HTR-8/SVneo (cell line): Measurements from ENCODE around the gene SOCS7.

ENCODE experiments used
- DNase-seq: peaks from one replicate; pipeline ENCODE4 v3.0.0; 2011; ENCODE audit warnings: low spot score, mixed read lengths; ENCODE audit not compliant: insufficient read length
- FAIRE-seq: peaks from 2 replicates; lab custom pipeline; 2011; peaks lifted over from hg19 to GRCh38; lab: Jason Lieb, UNC

The SOCS7 gene

DNA sequence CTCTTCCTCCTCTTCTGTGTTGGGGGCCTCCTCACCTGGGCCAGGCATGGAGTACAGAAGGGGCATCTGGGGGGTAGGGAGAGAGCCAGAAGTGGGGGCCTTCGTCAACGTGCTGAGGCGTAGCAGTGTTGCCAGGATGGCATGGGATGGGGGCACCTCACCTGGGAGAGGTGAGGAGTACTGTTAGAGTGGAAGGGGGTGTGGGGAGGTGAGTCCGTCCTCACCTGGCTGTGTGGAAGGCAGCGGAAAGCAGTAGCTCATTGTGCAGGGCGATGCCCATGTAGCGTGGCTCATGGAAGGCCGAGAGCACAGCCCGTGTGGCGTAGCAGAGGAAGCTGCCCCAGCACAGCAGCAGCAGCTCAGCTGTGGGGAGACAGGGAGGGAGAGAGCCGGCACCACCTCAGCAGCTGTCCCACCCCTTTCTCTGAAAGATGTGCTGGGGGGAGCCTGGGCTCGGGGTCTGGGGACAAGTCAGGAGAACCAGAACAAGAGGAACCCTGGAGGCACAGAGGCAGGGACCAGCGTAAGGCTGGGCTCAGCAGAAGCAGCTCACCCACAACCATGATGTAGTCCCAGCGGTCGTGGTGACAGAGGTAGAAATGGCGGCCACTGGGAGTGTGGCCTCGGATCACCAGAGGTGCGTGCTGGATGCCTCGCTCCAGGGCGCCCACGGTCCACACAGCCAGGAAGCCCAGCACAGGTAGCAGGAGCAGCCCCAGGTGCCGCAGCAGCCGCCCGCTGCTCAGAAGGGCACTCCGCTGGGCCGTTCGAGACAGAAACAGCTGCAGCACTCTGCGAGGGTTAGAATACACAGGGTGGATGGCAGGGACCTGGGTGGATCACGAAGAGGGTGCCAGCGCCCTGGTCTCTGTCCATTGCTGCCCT lies 16.9 kb upstream of the SOCS7 start:
- FAIRE-seq, result no peak

DNA sequence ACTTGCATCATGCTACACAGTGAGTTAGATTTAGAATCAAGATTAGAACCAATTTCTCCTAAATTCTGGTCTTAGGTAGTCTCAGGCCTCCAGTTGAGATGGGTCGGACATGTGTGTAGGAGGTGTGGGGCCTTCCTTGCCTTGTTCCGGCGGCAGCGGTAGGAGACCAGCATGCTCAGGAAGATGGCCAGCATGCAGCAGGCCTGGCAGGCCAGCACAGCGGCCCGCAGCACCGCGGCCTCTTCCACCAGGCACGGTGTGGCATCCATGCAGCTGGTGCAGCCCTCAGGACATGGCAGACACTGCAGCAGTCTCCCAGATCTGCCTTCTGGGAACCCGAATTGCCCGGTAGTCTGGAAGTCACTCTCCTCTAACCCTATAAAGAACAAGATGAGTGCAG lies 14.8 kb upstream of the SOCS7 start:
- FAIRE-seq, result no peak
- DNase-seq, result no peak

More for the DNA sequence above, 16.9 kb upstream of the SOCS7 start:
- no peak for DNase-seq

- FAIRE-seq (no peak), DNase-seq (no peak)
Observed at GRCh38 chr17:38338053-38338452, 13.6 kb upstream of the SOCS7 start.

DNA sequence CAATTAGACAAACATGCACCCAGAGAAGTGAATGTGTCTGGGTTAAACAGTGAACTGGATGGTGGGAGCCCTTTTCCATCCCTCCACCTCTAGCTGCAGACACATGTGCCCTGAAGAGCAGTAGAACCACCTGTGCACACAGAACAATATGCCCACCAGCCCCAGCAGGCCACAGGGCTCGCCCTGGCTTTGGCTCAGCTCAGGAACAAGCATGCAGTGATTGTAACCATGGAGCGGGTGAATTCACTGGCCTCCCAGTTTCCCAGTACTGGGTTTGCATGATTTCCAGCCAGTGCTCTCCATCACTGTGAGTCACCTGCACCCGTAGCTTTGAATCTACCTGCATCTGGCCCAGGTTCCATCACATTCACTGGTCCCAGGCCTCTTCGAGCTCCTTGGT lies 13.1 kb upstream of the SOCS7 start:
- no peak for FAIRE-seq
- no peak for DNase-seq

DNA sequence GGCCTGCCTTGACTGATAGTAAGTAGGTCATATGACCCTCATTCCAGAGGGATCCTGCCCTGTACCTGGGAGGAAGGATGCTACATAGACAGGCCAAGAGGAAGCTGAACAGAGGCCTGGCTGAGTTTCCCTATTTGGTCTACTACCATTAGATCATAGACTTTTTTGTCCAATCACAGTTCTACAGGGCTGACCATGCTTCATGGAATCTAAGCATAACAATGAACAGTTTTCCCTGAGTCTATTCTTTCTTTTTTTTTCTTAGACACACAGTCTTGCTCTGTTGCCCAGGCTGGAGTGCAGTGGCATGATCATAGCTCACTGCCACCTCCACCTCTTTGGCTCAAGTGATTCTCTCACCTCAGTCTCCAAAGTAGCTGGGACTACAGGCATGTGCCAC lies 11.8 kb upstream of the SOCS7 start:
- DNase-seq (no peak), FAIRE-seq (no peak)

DNA sequence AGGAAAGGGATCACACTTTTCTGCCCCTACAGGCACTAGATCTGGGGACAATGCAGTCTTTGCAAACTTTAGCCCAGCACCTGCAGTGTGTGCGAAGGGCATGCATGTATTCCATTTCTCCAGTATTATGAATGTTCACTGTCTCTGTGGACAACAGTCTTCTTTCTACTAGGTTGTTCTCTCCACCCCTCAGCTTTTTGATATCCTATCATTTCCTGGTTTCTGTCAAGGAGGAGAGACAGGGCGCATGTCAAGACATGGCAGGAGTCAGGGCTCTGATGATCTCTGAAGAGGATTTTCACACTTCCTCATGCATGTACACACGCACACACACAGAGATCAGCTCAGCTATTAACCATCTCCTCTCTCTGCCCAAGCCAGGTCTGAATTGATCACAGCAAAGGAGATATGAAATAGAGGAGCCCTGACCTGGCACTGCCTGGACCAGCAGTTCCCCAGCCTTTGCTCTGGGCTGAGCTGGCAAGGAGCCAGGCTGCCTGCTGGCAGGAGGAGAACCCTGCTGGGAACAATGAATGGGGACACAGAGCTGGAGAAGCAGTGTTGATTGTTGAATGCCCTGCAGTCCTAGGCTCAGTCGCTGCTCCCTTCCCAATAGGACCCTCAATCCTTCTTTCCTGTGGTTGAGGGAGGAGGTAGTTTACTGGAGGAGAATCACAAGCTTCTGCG lies 10.5 kb upstream of the SOCS7 start:
- no peak for FAIRE-seq
- no peak for DNase-seq

DNA sequence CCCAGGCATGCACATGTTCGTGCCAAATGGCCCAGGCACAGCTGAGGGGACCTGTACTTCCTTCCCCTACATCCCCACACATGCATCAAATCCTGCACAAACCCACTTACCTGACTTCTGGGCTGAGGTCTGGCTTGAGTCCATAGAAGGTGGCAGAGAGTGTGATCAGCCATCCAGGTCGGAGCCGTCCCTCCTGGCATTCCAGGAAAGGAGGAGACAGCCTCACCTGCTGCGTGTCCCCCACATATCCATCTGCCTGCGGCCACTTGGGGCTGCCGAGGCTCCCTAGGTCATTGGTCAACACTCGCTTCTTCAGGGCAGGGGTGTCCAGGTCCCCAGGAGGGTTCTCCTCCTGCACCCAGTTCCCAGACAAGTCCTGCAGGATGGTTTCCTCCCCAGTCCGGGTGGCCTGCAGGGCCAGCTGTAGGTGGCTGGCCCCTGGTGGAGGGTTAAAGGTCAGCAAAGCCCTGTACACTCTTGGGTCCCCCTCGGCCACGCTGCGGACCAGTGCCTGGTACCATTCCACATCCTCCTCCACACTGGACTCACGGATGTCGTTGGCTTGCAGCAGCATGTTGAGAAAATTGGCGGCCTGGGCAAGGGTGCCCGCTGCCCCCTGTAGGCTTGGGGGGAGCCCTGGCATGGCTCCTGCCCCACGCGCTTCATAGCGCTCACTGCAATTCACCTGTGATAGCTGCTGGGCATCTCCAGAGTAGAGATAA lies 8.6 kb upstream of the SOCS7 start:
- DNase-seq (no peak), FAIRE-seq (no peak)

GRCh38 chr17:38343608-38344419 lies 7.8 kb upstream of the SOCS7 start, which contains the start of gene GPR179:
Gene GPR179 (minus strand): TSS chr17:38343956. CDS start chr17:38343789, 167 bp downstream.
- FAIRE-seq, result no peak

DNA sequence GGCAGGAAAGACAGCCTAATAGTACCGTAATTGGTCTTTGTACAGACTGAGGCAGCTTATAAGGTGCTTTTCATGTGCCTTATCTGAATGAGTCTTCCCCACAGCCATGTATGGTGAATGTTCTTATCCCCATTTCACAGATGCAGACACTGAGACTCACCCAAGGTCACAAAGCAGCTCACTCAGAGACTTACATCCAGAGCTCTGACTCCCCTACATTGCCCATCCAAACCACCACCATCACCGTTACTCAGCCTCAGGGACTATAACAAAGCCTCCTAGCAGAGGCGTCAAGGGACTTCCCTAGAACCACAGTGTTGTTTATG lies 7.3 kb upstream of the SOCS7 start:
- DNase-seq, result no peak
- no peak for FAIRE-seq

More at GRCh38 chr17:38343608-38344419, 7.8 kb upstream of the SOCS7 start, which contains the start of gene GPR179:
- DNase-seq, result no peak

DNA sequence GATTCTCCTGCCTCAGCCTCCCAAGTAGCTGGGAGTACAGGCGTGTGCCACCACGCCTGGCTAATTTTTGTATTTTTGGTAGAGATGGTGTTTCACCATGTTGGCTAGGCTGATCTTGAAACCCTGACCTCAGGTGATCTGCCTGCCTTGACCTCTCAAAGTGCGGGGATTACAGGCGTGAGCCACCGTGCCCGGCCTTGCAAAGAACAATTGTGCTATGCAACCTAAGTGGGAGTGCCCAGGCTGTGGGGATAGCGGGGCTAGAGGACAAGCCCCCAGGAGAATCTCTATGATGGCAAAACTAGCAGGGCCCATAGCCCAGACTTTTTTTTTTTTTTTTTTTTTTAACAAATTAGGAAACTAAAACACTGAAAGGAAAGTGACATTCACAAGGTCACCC lies 5.9 kb upstream of the SOCS7 start:
- FAIRE-seq, result no peak
- no peak for DNase-seq

DNA sequence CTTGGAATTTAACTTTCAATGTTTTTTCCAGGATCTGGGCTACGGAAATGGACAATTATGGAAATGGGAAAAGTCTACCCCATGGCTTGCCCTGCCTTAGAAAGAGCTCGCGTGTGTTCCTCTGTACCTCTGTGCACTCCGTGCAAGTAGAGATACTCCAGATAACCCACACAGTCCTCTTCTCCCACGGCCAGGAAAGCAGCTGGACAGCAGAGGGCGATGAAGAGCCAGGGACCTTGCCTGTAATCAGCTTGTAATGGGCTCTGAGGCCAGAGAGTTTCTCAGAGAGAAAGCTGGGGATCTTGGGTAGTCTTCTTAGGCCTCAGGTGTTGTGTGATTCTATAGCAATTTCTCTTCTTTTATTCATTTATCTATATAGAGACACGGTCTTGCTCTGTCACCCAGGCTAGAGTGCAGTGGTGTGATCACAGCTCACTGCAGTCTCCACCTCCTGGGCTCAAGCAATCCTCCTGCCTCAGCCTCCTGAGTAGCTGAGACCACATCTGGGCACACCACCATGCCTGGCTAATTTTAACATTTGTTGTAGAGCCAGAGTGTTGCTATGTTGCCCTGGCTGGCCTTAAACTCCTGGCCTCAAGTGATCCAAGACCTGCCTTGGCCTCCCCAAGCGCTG lies 2.4 kb upstream of the SOCS7 start:
- no peak for FAIRE-seq
- peak; percentile 92 for DNase-seq

DNA sequence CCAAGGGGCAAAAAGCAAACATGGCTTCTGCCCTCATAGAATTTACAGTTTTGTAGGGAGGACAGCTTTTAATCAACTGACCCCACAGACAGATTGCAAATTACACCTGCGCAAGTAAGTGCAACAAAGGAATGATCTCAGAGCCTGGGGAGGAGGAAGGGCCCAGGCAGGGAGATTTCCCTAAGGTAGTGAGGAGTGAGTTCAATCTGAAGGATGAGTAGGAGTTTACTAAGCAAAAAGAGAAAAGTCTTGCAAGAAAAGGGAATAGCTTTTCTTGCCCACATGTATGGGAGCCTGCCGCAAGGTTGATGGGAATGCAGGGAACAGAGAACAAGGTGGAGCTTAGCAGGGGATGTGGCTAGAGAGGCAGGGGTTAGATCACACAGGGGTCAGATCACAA lies 1.6 kb upstream of the SOCS7 start:
- FAIRE-seq (no peak), DNase-seq (no peak)

DNA sequence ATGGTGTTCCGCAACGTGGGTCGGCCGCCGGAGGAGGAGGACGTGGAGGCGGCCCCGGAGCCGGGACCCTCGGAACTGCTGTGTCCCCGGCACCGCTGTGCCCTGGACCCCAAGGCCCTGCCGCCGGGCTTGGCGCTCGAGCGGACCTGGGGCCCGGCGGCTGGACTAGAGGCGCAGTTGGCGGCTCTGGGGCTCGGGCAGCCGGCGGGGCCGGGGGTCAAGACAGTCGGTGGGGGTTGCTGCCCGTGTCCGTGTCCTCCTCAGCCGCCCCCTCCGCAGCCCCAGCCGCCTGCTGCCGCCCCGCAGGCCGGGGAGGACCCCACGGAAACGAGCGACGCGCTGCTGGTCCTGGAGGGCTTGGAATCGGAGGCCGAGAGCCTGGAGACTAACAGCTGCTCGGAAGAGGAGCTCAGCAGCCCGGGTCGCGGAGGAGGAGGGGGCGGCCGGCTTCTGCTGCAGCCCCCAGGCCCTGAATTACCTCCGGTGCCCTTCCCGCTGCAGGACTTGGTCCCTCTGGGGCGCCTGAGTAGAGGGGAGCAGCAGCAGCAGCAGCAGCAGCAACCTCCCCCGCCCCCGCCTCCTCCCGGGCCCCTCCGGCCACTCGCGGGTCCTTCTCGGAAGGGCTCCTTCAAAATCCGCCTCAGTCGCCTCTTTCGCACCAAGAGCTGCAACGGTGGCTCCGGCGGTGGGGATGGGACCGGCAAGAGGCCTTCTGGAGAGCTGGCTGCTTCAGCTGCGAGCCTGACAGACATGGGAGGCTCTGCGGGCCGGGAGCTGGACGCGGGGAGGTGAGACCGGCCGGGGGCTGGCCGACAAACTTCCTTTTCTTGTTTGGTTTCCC lies 821 bp downstream of the SOCS7 start:
- FAIRE-seq, result no peak
- DNase-seq, result no peak

GRCh38 chr17:38353086-38353604 lies 1.5 kb downstream of the SOCS7 start:
- FAIRE-seq, result no peak
- no peak for DNase-seq

GRCh38 chr17:38353668-38354067 lies 2.0 kb downstream of the SOCS7 start:
- no peak for DNase-seq
- no peak for FAIRE-seq

- no peak for DNase-seq
- FAIRE-seq, result no peak
Observed at GRCh38 chr17:38354466-38354865, 2.8 kb downstream of the SOCS7 start.

- FAIRE-seq (no peak), DNase-seq (no peak)
Observed at GRCh38 chr17:38355251-38355650, 3.6 kb downstream of the SOCS7 start.

DNA sequence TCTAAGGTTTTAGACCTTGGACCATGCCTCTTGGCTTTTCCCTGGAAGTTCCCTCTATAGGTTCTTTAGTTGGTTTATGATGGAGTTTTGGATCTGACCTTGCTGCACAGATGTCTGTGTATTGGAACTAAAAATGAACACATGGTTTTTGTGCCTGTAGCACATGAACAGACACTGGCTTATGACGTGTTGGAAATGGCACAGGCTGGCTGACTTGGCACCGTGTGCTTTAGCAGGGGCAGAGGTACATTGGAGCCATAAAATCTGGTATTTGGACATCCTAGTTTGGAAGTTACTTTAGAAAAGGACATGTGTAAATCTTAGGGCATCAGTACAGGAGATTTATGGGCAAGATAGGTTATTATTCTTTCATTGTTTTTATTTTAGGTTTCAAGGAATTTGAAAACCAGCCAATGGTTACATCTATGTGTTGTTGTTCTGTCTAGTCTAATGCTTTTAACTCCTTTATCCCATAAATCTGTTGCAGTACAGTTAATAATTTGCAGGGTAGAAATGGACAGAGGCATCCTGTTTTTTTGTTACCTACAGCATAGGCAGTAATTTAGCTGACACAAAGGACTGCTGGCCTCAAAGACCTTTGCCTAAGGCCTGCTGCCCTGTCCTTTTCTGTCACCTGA lies 6.0 kb downstream of the SOCS7 start:
- DNase-seq (no peak), FAIRE-seq (no peak)
